ENCODE measurements around the gene SLCO4C1. TPM values are rescaled to one million over a fixed set of nuclear protein-coding genes. Genes with fewer than 3 reads are reported as not detected.

The SLCO4C1 gene
- total RNA-seq, 4 donors from 2014 or later = 0.30 to 1.3 (median 0.94) TPM

- DNase-seq (ENCODE audit: low spot score in 2 of 2) = no peak
- WGBS, 2 donors = 90 to 91% methylated on average over 1 of the region's 1 CpG
- intact Hi-C loops (cut with DNase I; ENCODE audit: low total_unique reads) = no loop called here
- no peak overlapping the region for H3K4me3 ChIP-seq (ENCODE audit: low read depth, poor library complexity, severe bottlenecking)
- TF ChIP-seq POLR2A (IDR thresholded peaks at IDR 0.05) (no peak), CTCF (IDR thresholded peaks at IDR 0.05) (no peak)
Measured at GRCh38 chr5:102221949-102222348, 74.1 kb downstream of the SLCO4C1 start.

DNA sequence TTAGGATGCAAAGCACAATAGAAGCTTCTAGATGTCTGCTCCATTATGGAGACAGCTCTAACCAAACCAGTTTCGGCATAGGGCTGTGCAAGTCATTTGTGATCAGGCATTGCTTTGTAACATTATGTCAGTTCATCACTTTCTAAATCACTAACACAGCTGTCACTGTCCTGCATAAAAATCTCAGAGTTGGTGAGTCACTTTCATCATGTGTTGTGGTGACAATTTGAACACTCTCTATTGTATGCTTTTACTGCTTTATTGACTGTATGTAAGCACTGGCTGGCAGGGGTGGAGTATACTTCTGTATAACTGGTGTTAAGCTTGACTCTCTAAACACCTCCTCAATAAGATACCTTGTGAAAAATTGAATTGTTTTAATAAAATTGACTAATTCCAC is 77.9 kb downstream of the SLCO4C1 start:
- TF ChIP-seq POLR2A (IDR thresholded peaks at IDR 0.05) (no peak), CTCF (IDR thresholded peaks at IDR 0.05) (no peak)
- no peak overlapping the region for H3K4me3 ChIP-seq (ENCODE audit: low read depth, poor library complexity, severe bottlenecking)
- no peak for DNase-seq (ENCODE audit: low spot score in 2 of 2)
- 71 to 76% methylated on average over 1 of the region's 1 CpG for WGBS, 2 donors
- intact Hi-C loops (cut with DNase I; ENCODE audit: low total_unique reads) = no loop called here

GRCh38 chr5:102216678-102217077 is 79.4 kb downstream of the SLCO4C1 start:
- intact Hi-C loops (cut with DNase I; ENCODE audit: low total_unique reads) = no loop called here
- H3K4me3 ChIP-seq (ENCODE audit: low read depth, poor library complexity, severe bottlenecking) = no peak overlapping the region
- WGBS, 2 donors = 20 to 23% methylated on average over 4 of the region's 4 CpGs
- DNase-seq (ENCODE audit: low spot score in 2 of 2) = no peak
- TF ChIP-seq CTCF (IDR thresholded peaks at IDR 0.05) = no peak

GRCh38 chr5:102211165-102211564 is 84.9 kb downstream of the SLCO4C1 start:
- DNase-seq (ENCODE audit: low spot score in 2 of 2) = no peak
- intact Hi-C loops (cut with DNase I; ENCODE audit: low total_unique reads) = no loop called here
- 88 to 92% methylated on average over 1 of the region's 1 CpG for WGBS, 2 donors
- no peak overlapping the region for H3K4me3 ChIP-seq (ENCODE audit: low read depth, poor library complexity, severe bottlenecking)
- TF ChIP-seq POLR2A (IDR thresholded peaks at IDR 0.05) (no peak), CTCF (IDR thresholded peaks at IDR 0.05) (no peak)

- intact Hi-C loops (cut with DNase I; ENCODE audit: low total_unique reads) = no loop called here
- 47 to 49% methylated on average over 3 of the region's 3 CpGs for WGBS, 2 donors
- no peak overlapping the region for H3K4me3 ChIP-seq (ENCODE audit: low read depth, poor library complexity, severe bottlenecking)
- TF ChIP-seq CTCF (IDR thresholded peaks at IDR 0.05) (no peak), POLR2A (IDR thresholded peaks at IDR 0.05) (no peak)
- no peak for DNase-seq (ENCODE audit: low spot score in 2 of 2)
Measured at GRCh38 chr5:102200861-102201260, 95.2 kb downstream of the SLCO4C1 start.

DNA sequence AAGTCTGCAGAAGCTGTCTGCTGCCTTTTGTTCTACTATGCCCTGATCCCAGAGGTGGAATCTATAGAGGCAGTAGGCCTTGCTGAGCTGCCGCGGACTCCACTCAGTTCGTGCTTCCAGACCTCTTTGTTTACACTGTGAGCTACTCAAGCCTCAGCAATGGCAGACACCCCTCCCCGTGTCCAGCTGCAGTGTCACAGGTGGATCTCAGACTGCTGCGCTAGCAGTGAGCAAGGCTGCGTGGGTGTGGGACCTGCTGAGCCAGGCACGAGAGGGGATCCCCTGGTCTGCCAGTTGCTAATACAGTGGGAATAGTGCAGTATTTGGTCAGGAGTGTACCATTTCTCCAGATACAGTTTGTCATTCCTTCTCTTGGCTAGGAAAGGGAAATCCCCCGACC is 99.6 kb downstream of the SLCO4C1 start:
- TF ChIP-seq CTCF (IDR thresholded peaks at IDR 0.05) = no peak
- no peak for TF ChIP-seq POLR2A (IDR thresholded peaks at IDR 0.05)
- no peak overlapping the region for H3K4me3 ChIP-seq (ENCODE audit: low read depth, poor library complexity, severe bottlenecking)
- DNase-seq (ENCODE audit: low spot score in 2 of 2) = no peak
- 84 to 96% methylated on average over 8 of the region's 8 CpGs for WGBS, 2 donors
- intact Hi-C loops (cut with DNase I; ENCODE audit: low total_unique reads) = no loop called here

Measured in lower leg skin (tissue), 4 donors.